ENCODE measurements around the gene VSIR. TPM values are rescaled to one million over a fixed set of nuclear protein-coding genes. Genes with fewer than 3 reads are reported as not detected.

Gene VSIR
- total RNA-seq, 1 donor from 2014 or later = 104 TPM

GRCh38 chr10:71809628-71810027, 36.3 kb upstream of the VSIR start:
- DNase-seq = no peak
- no peak for TF ChIP-seq CTCF (IDR thresholded peaks at IDR 0.05; ENCODE audit: borderline replicate concordance)
- H3K9me3 ChIP-seq (replicated peaks) = no peaks in the 10 kb centered on the region
- peaks cover under 1% of the 10 kb centered on the region for H3K36me3 ChIP-seq
- peaks cover 17% of the 10 kb centered on the region for H3K27me3 ChIP-seq (ENCODE audit: low read depth)
- peaks cover 19% of the 10 kb centered on the region for H3K4me1 ChIP-seq
- intact Hi-C loops (cut with micrococcal nuclease) = loop anchor here (10.0 kb wide), 1 partner anchor 425 kb away; no protein-coding TSS in a partner anchor
- no peak overlapping the region for H3K4me3 ChIP-seq
- H3K27ac ChIP-seq (replicated peaks) = no peak overlapping the region

- H3K4me1 ChIP-seq = peaks cover 10% of the 10 kb centered on the region
- no peak for TF ChIP-seq CTCF (IDR thresholded peaks at IDR 0.05; ENCODE audit: borderline replicate concordance)
- no peaks in the 10 kb centered on the region for H3K9me3 ChIP-seq (replicated peaks)
- no peak for DNase-seq
- no peak overlapping the region for H3K4me3 ChIP-seq
- intact Hi-C loops (cut with micrococcal nuclease) = no loop called here
- H3K27ac ChIP-seq (replicated peaks) = no peak overlapping the region
- H3K36me3 ChIP-seq = no peaks in the 10 kb centered on the region
- peaks cover 17% of the 10 kb centered on the region for H3K27me3 ChIP-seq (ENCODE audit: low read depth)
Measured at GRCh38 chr10:71807557-71808510, 34.5 kb upstream of the VSIR start.

- Histone ChIP-seq H3K27me3 (ENCODE audit: low read depth) (peaks cover 17% of the 10 kb centered on the region), H3K27ac (replicated peaks) (no peak overlapping the region), H3K4me1 (peaks cover under 1% of the 10 kb centered on the region), H3K36me3 (no peaks in the 10 kb centered on the region), H3K4me3 (no peak overlapping the region), H3K9me3 (replicated peaks) (no peaks in the 10 kb centered on the region)
- no peak for TF ChIP-seq CTCF (IDR thresholded peaks at IDR 0.05; ENCODE audit: borderline replicate concordance)
- DNase-seq = no peak
- intact Hi-C loops (cut with micrococcal nuclease) = no loop called here
Measured at GRCh38 chr10:71806704-71807556, 33.6 kb upstream of the VSIR start.

- DNase-seq = no peak
- intact Hi-C loops (cut with micrococcal nuclease) = no loop called here
- Histone ChIP-seq H3K4me3 (no peak overlapping the region), H3K27me3 (ENCODE audit: low read depth) (peaks cover 17% of the 10 kb centered on the region), H3K27ac (replicated peaks) (no peak overlapping the region), H3K9me3 (replicated peaks) (no peaks in the 10 kb centered on the region), H3K4me1 (no peaks in the 10 kb centered on the region), H3K36me3 (no peaks in the 10 kb centered on the region)
- no peak for TF ChIP-seq CTCF (IDR thresholded peaks at IDR 0.05; ENCODE audit: borderline replicate concordance)
Measured at GRCh38 chr10:71805776-71806703, 32.7 kb upstream of the VSIR start.

- intact Hi-C loops (cut with micrococcal nuclease) = no loop called here
- no peaks in the 10 kb centered on the region for H3K4me1 ChIP-seq
- TF ChIP-seq CTCF (IDR thresholded peaks at IDR 0.05; ENCODE audit: borderline replicate concordance) = no peak
- DNase-seq = no peak
- H3K27ac ChIP-seq (replicated peaks) = no peak overlapping the region
- no peak overlapping the region for H3K4me3 ChIP-seq
- H3K27me3 ChIP-seq (ENCODE audit: low read depth) = peaks cover 17% of the 10 kb centered on the region
- no peaks in the 10 kb centered on the region for H3K36me3 ChIP-seq
- no peaks in the 10 kb centered on the region for H3K9me3 ChIP-seq (replicated peaks)
Measured at GRCh38 chr10:71804077-71804476, 30.8 kb upstream of the VSIR start.
